KOPT-K1 (cell line): Measurements from ENCODE around the gene ALG8.
A peak's percentile ranks its signal among the peaks of the same experiment; 100 is the strongest.
"Not testable (repeated sequence)": the region's sequence is repeated elsewhere in the genome, so short reads cannot be mapped to it uniquely, and the experiment has no call there.

Experiments used
- H3K27ac ChIP-seq: fragments of 200-600 bp; sonication (generic); 2 replicates; pipeline ENCODE4 v1.5.1; 2016; ENCODE audit warnings: antibody characterized with exemption, mild to moderate bottlenecking, low read depth, low read length; ENCODE audit not compliant: poor library complexity, severe bottlenecking
- H3K36me3 ChIP-seq: fragments of 200-600 bp; sonication (generic); 2 replicates; pipeline ENCODE4 v1.5.1; 2017; ENCODE audit warnings: antibody characterized with exemption, mild to moderate bottlenecking, low read length, moderate library complexity; ENCODE audit not compliant: insufficient read depth
- H3K9me3 ChIP-seq: fragments of 200-600 bp; sonication (generic); 2 replicates; pipeline ENCODE4 v1.5.1; 2017; ENCODE audit warnings: antibody characterized with exemption, low read length, mild to moderate bottlenecking; ENCODE audit not compliant: insufficient read depth, poor library complexity, severe bottlenecking

Gene ALG8

GRCh38 chr11:78139422-78140391, at the start of gene ALG8:
Gene ALG8, minus strand, starts transcription at chr11:78139626. Its CDS starts 38 bp downstream, at chr11:78139588.
- H3K36me3 ChIP-seq, result peaks cover 33% of the 10 kb centered on the region

GRCh38 chr11:78188286-78189173, 49.1 kb upstream of the ALG8 start, which contains the start of the genes KCTD21 and USP35:
Gene KCTD21, minus strand, starts transcription at chr11:78188626. Its CDS starts 14,072 bp downstream, at chr11:78174554.
Gene USP35, plus strand, starts transcription at chr11:78188919. Its CDS starts 7,327 bp downstream, at chr11:78196246.
- Histone ChIP-seq H3K36me3 (no peaks in the 10 kb centered on the region), H3K27ac (peak within 1 kb of the TSS; percentile 66)

More at GRCh38 chr11:78139422-78140391, at the start of gene ALG8:
- Histone ChIP-seq H3K27ac (peak within 1 kb of the TSS; percentile 84), H3K9me3 (no peaks in the 10 kb centered on the region)

GRCh38 chr11:78187366-78188285, 48.2 kb upstream of the ALG8 start:
- Histone ChIP-seq H3K36me3 (no peaks in the 10 kb centered on the region), H3K27ac (peak overlapping the region; percentile 66), H3K9me3 (no peaks in the 10 kb centered on the region)

More at GRCh38 chr11:78188286-78189173, 49.1 kb upstream of the ALG8 start, which contains the start of the genes KCTD21 and USP35:
- H3K9me3 ChIP-seq, result no peaks in the 10 kb centered on the region

GRCh38 chr11:78181185-78181584, 41.8 kb upstream of the ALG8 start:
- Histone ChIP-seq H3K36me3 (no peaks in the 10 kb centered on the region; the same call in 1 of the 2 replicates), H3K27ac (no peak overlapping the region), H3K9me3 (no peaks in the 10 kb centered on the region)

GRCh38 chr11:78180751-78181150, 41.3 kb upstream of the ALG8 start:
- Histone ChIP-seq H3K27ac (no peak overlapping the region), H3K36me3 (no peaks in the 10 kb centered on the region; the same call in 1 of the 2 replicates), H3K9me3 (no peaks in the 10 kb centered on the region)

GRCh38 chr11:78179459-78180071, 40.1 kb upstream of the ALG8 start:
- Histone ChIP-seq H3K36me3 (no peaks in the 10 kb centered on the region; the same call in 1 of the 2 replicates), H3K27ac (no peak overlapping the region), H3K9me3 (no peaks in the 10 kb centered on the region)

- H3K36me3 ChIP-seq, result peaks cover 10% of the 10 kb centered on the region; the same call in 1 of the 2 replicates
- no peaks in the 10 kb centered on the region for H3K9me3 ChIP-seq
These were observed 37.8 kb upstream of the ALG8 start for GRCh38 chr11:78177216-78177615.

GRCh38 chr11:78176605-78177141, 37.2 kb upstream of the ALG8 start:
- peaks cover 10% of the 10 kb centered on the region; the same call in 1 of the 2 replicates for H3K36me3 ChIP-seq
- H3K27ac ChIP-seq, result no peak overlapping the region
- H3K9me3 ChIP-seq, result no peaks in the 10 kb centered on the region

More at GRCh38 chr11:78177216-78177615, 37.8 kb upstream of the ALG8 start:
- no peak overlapping the region for H3K27ac ChIP-seq

GRCh38 chr11:78175862-78176261, 36.4 kb upstream of the ALG8 start:
- not testable (repeated sequence) for H3K9me3 ChIP-seq, H3K36me3 ChIP-seq, H3K27ac ChIP-seq

- no peaks in the 10 kb centered on the region for H3K9me3 ChIP-seq
- no peak overlapping the region for H3K27ac ChIP-seq
- peaks cover 10% of the 10 kb centered on the region; the same call in 1 of the 2 replicates for H3K36me3 ChIP-seq
These were observed 32.5 kb upstream of the ALG8 start for GRCh38 chr11:78171951-78172350.

- H3K9me3 ChIP-seq, result no peaks in the 10 kb centered on the region
- H3K27ac ChIP-seq, result no peak overlapping the region
- peaks cover 10% of the 10 kb centered on the region; the same call in 1 of the 2 replicates for H3K36me3 ChIP-seq
These were observed 31.6 kb upstream of the ALG8 start for GRCh38 chr11:78170874-78171549.

GRCh38 chr11:78170413-78170812, 31.0 kb upstream of the ALG8 start:
- H3K9me3 ChIP-seq, result no peaks in the 10 kb centered on the region
- H3K36me3 ChIP-seq, result peaks cover 10% of the 10 kb centered on the region; the same call in 1 of the 2 replicates
- H3K27ac ChIP-seq, result no peak overlapping the region
